ENCODE results near the gene HTR7. TPM values are rescaled to one million over a fixed set of nuclear protein-coding genes. Genes with fewer than 3 reads are reported as not detected.

Gene HTR7
- total and polyA plus RNA-seq, 9 of the 15 experiments (the other 6 are each of a cell fraction or from before 2014, with no cell fraction given), result 0.07 to 0.33 (median 0.18) TPM

DNA sequence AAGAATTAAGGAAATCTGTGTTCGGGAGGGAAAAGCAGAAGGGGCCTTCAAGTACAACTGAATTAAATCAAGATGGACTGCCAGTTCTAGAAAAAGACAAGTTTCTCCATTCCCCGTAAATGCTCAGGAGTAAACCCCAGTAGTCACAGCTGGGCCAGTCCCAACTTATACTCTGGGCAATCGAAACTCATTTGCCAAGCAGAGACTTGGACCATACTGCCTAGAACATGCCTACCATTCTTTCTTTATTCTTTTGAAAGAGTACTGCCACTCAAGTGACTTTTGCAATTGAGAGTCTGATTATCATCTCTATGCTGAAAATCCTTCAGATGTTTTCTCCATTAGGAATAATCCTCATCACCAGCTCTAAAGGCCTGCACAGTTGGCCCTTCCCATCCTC, 35.4 kb upstream of the HTR7 start (continued):
- TF ChIP-seq, protein P1, sequence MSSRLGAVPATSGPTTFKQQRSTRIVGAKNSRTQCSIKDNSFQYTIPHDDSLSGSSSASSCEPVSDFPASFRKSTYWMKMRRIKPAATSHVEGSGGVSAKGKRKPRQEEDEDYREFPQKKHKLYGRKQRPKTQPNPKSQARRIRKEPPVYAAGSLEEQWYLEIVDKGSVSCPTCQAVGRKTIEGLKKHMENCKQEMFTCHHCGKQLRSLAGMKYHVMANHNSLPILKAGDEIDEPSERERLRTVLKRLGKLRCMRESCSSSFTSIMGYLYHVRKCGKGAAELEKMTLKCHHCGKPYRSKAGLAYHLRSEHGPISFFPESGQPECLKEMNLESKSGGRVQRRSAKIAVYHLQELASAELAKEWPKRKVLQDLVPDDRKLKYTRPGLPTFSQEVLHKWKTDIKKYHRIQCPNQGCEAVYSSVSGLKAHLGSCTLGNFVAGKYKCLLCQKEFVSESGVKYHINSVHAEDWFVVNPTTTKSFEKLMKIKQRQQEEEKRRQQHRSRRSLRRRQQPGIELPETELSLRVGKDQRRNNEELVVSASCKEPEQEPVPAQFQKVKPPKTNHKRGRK (tag; IDR thresholded peaks at IDR 0.05), result no peak
- TF ChIP-seq TRIM24 (IDR thresholded peaks at IDR 0.05) (no peak), NR2C1 (IDR thresholded peaks at IDR 0.05) (no peak), NR2C1 (tag; IDR thresholded peaks at IDR 0.05) (no peak), ZNF239 (CRISPR knock-in tag; IDR thresholded peaks at IDR 0.05) (no peak), NFE2L1 (tag; IDR thresholded peaks at IDR 0.05; ENCODE audit: borderline replicate concordance, low read depth) (no peak), ZSCAN32 (CRISPR knock-in tag; IDR thresholded peaks at IDR 0.05) (no peak), ZEB2 (IDR thresholded peaks at IDR 0.05) (no peak)
- TF ChIP-seq, protein P2, sequence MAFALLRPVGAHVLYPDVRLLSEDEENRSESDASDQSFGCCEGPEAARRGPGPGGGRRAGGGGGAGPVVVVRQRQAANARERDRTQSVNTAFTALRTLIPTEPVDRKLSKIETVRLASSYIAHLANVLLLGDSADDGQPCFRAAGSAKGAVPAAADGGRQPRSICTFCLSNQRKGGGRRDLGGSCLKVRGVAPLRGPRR (CRISPR knock-in tag; IDR thresholded peaks at IDR 0.05), result no peak
- TF ChIP-seq, protein P3, sequence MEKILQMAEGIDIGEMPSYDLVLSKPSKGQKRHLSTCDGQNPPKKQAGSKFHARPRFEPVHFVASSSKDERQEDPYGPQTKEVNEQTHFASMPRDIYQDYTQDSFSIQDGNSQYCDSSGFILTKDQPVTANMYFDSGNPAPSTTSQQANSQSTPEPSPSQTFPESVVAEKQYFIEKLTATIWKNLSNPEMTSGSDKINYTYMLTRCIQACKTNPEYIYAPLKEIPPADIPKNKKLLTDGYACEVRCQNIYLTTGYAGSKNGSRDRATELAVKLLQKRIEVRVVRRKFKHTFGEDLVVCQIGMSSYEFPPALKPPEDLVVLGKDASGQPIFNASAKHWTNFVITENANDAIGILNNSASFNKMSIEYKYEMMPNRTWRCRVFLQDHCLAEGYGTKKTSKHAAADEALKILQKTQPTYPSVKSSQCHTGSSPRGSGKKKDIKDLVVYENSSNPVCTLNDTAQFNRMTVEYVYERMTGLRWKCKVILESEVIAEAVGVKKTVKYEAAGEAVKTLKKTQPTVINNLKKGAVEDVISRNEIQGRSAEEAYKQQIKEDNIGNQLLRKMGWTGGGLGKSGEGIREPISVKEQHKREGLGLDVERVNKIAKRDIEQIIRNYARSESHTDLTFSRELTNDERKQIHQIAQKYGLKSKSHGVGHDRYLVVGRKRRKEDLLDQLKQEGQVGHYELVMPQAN (IDR thresholded peaks at IDR 0.05; ENCODE audit: borderline replicate concordance), result no peak
- TF ChIP-seq, protein P4, sequence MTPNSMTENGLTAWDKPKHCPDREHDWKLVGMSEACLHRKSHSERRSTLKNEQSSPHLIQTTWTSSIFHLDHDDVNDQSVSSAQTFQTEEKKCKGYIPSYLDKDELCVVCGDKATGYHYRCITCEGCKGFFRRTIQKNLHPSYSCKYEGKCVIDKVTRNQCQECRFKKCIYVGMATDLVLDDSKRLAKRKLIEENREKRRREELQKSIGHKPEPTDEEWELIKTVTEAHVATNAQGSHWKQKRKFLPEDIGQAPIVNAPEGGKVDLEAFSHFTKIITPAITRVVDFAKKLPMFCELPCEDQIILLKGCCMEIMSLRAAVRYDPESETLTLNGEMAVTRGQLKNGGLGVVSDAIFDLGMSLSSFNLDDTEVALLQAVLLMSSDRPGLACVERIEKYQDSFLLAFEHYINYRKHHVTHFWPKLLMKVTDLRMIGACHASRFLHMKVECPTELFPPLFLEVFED (CRISPR knock-in tag; conservative IDR thresholded peaks at IDR 0.05), result no peak

Measured in K562 (cell line).